ENCODE measurements around the gene LPAR6.

GRCh38 chr13:48402325-48402932 is 10.5 kb downstream of the LPAR6 start:
- no peak for TF ChIP-seq EZH2 (IDR thresholded peaks at IDR 0.05; ENCODE audit: borderline replicate concordance, low read depth, low read length, severe bottlenecking)
- TF ChIP-seq CTCF (IDR thresholded peaks at IDR 0.05; ENCODE audit: borderline replicate concordance, extremely low read depth, low read length, poor library complexity, severe bottlenecking): no peak
